CD4-positive, alpha-beta T cell treated with Interleukin-6 for 4 hours (primary cell): ENCODE results near the gene CSRNP3.

Experiments
- DNase-seq: peaks from one replicate; pipeline ENCODE4 v3.0.0-alpha.2; 2020; ENCODE audit warnings: mixed read lengths

Gene CSRNP3

DNA sequence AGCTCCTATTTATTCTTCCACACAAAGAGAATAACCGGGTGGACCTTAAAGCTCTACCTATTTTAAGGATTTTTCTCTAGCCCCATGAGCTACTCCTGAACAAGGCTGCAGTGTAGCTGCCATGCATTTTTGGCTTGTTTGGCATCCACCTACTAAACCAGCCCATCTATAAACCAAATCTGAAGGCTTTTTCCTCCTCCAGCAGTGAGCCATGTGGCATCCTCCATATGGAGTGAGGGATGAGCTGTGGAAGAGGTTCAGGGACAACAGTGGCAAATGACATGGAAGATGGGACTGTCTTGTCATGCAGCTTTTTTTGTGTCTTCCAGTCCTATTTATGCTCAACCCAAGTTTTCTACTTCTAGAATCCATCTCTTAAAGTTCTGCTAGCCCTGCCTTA lies 224.3 kb downstream of the CSRNP3 start:
- no peak for DNase-seq

DNA sequence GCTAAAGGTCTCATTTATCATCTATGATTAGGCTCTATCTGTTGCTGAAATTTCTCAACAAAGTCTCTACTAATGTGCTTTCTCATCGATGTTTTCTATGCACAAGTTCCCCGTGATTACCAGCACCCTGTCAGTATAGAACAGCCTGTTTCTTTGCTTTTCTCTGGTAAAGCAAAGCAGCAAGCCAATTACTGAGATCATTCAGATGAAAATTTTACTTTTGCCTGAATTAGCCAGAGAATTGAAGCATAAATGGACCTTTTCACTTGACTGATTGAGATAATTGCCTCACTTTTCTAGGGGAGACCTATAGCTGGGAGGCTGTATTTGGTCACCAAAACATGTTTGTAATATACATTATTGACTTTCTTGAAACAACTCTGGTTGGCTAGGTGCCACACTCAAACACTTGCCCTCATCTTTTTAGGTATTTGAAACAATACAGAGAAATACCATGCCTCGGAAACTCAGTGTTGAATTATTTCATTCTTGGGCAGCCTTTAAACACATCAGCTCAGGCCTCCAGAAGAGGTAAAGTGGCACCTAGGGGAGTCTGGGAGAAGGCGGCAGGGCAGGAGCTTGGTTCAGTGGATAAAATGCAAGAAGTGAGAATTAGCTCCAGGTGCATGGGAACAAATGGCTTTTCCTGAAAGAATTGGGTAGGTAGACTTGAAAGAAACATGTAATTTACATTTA lies 228.4 kb downstream of the CSRNP3 start:
- no peak for DNase-seq

DNA sequence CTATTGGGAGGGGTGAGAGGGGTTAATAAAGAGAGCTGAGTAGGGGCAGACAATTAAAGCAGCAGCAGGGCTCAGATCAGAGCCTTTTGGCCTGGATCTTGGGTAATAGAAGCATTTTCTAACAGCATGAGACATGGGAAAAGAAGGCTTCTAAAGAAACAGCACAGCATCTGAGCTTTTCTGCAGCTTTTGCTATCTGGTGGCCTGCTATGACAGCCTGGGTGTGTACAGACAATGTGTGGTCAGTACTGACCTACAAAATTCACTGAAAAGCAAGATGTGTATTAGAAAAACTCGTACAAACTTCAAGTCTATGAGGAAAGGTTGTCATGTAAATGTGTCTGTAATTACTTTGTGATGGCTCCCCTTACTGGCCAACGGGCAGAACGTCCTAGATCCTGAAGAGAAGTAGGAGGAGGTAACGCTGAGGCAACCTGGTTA lies 229.0 kb downstream of the CSRNP3 start:
- DNase-seq = no peak

DNA sequence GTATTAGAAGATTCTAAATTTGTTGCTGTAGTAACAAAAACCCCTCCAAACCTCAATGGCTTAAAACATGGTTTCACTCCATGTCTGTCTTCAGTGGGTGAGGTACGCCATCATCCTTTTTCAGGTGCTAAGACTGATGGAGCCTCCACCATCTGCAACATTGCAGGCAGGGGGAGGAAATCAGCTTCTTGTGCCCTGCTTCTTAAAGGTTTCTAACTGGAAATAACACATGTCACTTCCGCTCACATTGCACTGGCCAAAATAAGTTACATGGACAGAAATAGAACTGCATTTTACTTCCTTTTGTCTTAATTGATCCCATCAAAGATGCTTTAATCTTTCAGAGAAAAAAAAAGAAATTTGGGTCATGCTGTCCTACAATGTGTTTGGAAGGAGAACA lies 230.4 kb downstream of the CSRNP3 start:
- DNase-seq = no peak

DNA sequence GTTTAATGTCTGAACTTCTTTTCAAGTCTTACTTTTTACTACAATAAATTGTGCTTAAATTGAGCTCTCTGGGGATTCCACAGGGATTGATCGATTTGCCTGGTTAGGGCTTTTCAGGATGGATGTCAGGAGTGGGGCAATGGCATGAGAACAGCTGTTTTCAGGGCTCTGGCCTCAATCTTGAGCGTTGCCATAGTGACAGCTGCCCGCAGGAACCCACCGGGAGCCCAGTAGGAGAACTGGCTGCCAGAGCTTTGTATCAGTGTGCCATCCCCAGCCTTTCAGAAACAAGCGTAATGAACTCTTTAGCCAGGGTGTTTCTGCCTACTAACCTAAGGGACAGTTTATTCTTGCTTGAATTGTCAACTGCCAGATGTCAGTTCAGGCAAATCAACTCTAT lies 231.0 kb downstream of the CSRNP3 start:
- DNase-seq = no peak

DNA sequence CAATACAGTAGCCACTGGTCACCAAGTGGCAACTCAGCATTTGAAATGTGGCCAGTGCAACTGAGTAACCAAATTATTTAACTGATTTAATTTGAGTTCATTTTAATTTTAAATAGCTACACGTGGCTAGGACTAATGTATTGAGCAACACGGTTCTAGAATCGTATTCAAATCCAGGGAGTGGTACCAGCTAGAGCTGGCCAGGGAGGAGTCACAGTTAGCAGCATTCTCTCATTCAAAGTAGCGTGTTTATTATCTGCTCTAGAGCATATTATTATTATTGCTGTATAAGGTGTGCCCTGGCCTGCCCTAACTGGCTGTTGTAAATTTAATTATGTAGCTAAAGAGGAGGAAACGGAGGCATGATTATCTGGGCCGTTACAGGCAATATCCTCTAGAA lies 231.6 kb downstream of the CSRNP3 start:
- no peak for DNase-seq

DNA sequence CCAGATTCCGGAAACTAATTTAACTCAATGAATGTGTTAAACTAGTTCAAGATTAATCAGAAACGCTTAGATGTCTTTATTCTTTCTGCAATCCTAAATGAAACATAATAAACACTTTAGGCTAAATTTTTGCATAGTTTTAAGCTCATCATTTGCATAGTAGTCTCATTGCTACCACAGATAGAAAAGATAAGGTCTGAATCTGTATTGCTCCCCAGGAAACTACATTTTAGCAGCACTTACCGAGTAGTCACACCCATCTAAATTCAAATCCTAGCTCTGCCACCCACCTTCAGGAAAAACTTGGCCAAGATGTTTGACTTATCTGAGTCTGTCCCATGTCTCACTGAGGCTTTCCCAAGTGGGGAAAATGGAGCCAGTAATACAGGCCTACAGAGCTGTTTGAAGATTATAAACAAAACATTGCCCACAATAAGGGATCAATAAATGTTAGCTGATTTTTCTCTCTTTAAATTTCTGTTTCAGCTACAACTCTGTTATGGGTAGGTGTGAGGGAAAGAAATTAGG lies 237.5 kb downstream of the CSRNP3 start:
- no peak for DNase-seq

DNA sequence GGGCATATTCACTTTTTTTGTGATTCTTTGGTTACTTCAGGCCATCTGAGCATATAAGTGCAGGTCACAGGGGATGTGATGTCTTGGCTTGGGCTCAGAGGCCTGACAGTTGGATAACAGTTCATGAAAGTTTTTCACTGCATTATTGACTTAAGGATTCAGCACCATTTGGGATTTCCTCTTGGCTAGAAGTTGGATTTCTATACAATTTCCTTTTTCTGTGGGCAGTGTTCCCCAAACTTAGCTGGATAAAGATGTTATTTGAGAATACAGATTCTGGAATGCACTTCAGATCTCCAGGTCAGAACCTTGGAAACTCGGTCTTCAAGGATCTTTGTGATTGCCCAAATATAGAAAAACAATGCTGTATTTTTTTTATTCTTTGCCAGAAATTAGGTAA lies 246.6 kb downstream of the CSRNP3 start:
- no peak for DNase-seq

DNA sequence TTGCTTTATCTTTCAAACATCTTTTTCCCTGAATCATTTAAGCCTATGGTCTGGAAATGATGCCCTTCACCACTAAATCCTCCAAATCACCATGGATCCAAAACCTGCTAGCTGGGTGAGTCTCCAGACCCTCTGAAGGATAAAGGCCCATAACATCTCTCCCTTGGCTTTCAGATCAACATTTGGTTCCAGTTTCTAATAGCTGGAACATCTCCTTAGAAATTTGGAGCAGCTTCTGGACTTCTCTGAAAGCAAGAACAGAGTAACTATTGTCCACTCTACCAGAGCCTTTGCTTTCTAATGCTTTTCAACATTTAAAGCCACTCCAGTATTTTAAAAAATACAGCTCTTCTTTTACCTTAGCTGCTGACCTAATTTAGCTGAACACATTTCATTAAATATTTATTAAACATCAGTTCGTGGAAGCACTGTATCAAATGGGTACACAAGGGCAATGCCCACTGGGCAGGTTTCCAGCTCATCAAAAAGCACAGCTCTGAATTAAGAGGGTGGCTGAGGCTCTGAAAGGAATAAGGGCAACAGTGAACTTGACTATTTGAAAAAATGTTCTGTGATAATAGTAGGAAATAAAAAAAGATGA lies 249.2 kb downstream of the CSRNP3 start:
- DNase-seq = no peak

DNA sequence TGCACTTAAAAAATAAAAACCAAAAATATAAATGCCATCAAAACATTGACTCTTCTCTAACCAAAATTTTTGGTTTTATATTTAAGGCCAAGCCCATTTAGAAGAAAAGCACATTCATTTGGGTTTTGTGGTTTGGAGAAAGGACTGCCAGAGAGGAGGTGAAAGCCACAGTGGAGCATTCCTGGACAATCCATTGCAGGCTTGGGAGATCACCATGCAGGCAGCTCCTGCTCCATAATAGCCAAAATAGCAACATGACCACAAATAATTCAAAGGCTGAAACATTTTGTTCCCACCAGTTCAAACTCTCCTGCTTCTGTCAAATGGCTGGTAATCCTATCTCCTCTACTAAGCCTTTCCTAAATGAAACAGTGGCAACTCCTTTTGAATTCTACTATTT lies 251.0 kb downstream of the CSRNP3 start:
- DNase-seq = no peak

DNA sequence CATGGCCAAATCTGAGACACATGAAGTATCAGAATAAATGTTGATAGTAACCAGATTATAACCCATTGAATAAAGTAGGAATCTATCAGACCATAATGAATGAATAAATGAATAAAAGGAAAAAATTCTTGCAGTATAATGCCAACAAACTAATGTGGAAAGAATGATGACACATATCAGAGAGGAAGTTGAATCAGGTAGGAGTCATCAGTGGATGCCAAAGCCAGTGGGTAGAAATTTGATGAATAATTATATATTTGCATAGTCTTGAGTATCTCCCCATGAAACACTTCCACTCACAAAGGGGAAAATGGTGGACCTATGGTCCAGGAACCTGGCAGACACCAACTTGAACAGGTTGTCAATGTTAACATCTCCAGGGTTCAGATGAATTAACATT lies 255.9 kb downstream of the CSRNP3 start:
- no peak for DNase-seq
